Thyroid gland (tissue), 4 donors: ENCODE measurements around the gene ARHGAP15.

Experiments
- POLR2A ChIP-seq, 2 donors: fragments of 450-650 bp; IDR thresholded peaks; one replicate each; pipeline ENCODE4 v1.6.1; 2017; ENCODE audit warnings: antibody characterized with exemption in 2 of 2, mild to moderate bottlenecking in 2 of 2, moderate library complexity in 1 of 2
- TF ChIP-seq, protein P1 (sequence below), 6 experiments: fragments of 200-600 bp in 3 of 6; fragments of 450-650 bp in 3 of 6; sonication (generic) in 3 of 6; IDR thresholded peaks; one replicate each; pipeline ENCODE4 v1.5.1; 2016 to 2019; ENCODE audit warnings: antibody characterized with exemption in 6 of 6, mild to moderate bottlenecking in 2 of 6, inconsistent platforms in 1 of 6, moderate library complexity in 1 of 6

DNA sequence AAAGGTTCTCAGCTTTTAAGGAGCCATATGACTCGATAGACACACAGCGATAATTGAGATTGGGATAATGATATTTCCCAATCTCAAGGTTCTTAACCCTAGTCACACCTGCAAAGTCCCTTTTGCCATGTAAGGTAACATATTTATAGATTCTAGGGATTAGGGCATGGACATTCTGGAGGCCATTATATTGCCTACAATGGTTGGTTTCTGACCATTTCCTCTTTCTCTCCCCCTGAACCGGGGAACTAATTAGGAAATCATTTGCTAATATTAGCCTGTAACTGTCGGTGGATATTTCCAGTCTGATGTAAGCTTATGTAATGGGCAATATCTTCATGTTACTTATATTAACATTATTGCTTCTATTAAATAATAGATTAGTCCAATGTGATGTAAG is 40.8 kb upstream of the ARHGAP15 start:
- TF ChIP-seq, protein P1, sequence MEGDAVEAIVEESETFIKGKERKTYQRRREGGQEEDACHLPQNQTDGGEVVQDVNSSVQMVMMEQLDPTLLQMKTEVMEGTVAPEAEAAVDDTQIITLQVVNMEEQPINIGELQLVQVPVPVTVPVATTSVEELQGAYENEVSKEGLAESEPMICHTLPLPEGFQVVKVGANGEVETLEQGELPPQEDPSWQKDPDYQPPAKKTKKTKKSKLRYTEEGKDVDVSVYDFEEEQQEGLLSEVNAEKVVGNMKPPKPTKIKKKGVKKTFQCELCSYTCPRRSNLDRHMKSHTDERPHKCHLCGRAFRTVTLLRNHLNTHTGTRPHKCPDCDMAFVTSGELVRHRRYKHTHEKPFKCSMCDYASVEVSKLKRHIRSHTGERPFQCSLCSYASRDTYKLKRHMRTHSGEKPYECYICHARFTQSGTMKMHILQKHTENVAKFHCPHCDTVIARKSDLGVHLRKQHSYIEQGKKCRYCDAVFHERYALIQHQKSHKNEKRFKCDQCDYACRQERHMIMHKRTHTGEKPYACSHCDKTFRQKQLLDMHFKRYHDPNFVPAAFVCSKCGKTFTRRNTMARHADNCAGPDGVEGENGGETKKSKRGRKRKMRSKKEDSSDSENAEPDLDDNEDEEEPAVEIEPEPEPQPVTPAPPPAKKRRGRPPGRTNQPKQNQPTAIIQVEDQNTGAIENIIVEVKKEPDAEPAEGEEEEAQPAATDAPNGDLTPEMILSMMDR (IDR thresholded peaks at IDR 0.05) = no peak
- no peak for TF ChIP-seq POLR2A (IDR thresholded peaks at IDR 0.05)
